Hippocampal formation (tissue), 2 donors: ENCODE data around the gene CNOT6.
"Not testable (repeated sequence)": the region's sequence is repeated elsewhere in the genome, so short reads cannot be mapped to it uniquely, and the experiment has no call there.

Experiments
- DNase-seq, 2 donors: peaks; one replicate each; lab custom pipeline; 2025; lab: John Stamatoyannopoulos, UW

The CNOT6 gene

GRCh38 chr5:180521101-180521500 lies 26.9 kb downstream of the CNOT6 start:
- no peak for DNase-seq

GRCh38 chr5:180521591-180521990 lies 27.4 kb downstream of the CNOT6 start:
- DNase-seq = no peak

GRCh38 chr5:180522330-180522729 lies 28.2 kb downstream of the CNOT6 start:
- DNase-seq = no peak

GRCh38 chr5:180523629-180524466 lies 29.7 kb downstream of the CNOT6 start:
- DNase-seq = no peak

GRCh38 chr5:180525399-180525798 lies 31.2 kb downstream of the CNOT6 start:
- no peak for DNase-seq

- DNase-seq = no peak
Measured at GRCh38 chr5:180526269-180526668, 32.1 kb downstream of the CNOT6 start.

- no peak for DNase-seq
Measured at GRCh38 chr5:180527659-180528058, 33.5 kb downstream of the CNOT6 start.

GRCh38 chr5:180531036-180531585 lies 36.9 kb downstream of the CNOT6 start:
- not testable (repeated sequence) for DNase-seq

GRCh38 chr5:180532268-180532667 lies 38.1 kb downstream of the CNOT6 start:
- DNase-seq = no peak

- no peak for DNase-seq
Measured at GRCh38 chr5:180533845-180534244, 39.7 kb downstream of the CNOT6 start.

- no peak for DNase-seq
Measured at GRCh38 chr5:180535573-180535972, 41.4 kb downstream of the CNOT6 start.

- DNase-seq = no peak
Measured at GRCh38 chr5:180540050-180540694, 46.0 kb downstream of the CNOT6 start.

- no peak for DNase-seq
Measured at GRCh38 chr5:180541710-180542109, 47.5 kb downstream of the CNOT6 start.

- no peak for DNase-seq
Measured at GRCh38 chr5:180545248-180545647, 51.1 kb downstream of the CNOT6 start.

- DNase-seq = no peak
Measured at GRCh38 chr5:180548563-180548962, 54.4 kb downstream of the CNOT6 start.

GRCh38 chr5:180553530-180553929 lies 59.4 kb downstream of the CNOT6 start:
- no peak for DNase-seq

GRCh38 chr5:180555168-180555921 lies 61.2 kb downstream of the CNOT6 start:
- no peak for DNase-seq

GRCh38 chr5:180557217-180557809 lies 63.1 kb downstream of the CNOT6 start:
- DNase-seq = no peak

GRCh38 chr5:180558232-180558631 lies 64.1 kb downstream of the CNOT6 start:
- DNase-seq = no peak

GRCh38 chr5:180563994-180564393 lies 69.8 kb downstream of the CNOT6 start:
- no peak for DNase-seq

GRCh38 chr5:180568914-180569313 lies 74.7 kb downstream of the CNOT6 start:
- no peak for DNase-seq

GRCh38 chr5:180575571-180575970 lies 81.4 kb downstream of the CNOT6 start:
- DNase-seq = no peak
